Iris pigment epithelial cell (primary cell): ENCODE results near the gene ARL3.
"Not testable (repeated sequence)": the region's sequence is repeated elsewhere in the genome, so short reads cannot be mapped to it uniquely, and the experiment has no call there.

Source experiments
- DNase-seq: peaks from one replicate; pipeline ENCODE4 v3.0.0-alpha.2; 2011; ENCODE audit warnings: low read depth

Gene ARL3

GRCh38 chr10:102704915-102705314 is 9.3 kb downstream of the ARL3 start:
- DNase-seq = peak; percentile 92

- peak; percentile 41 for DNase-seq
Measured at GRCh38 chr10:102702742-102703141, 11.5 kb downstream of the ARL3 start.

GRCh38 chr10:102701796-102702195 is 12.4 kb downstream of the ARL3 start:
- no peak for DNase-seq

GRCh38 chr10:102701272-102701671 is 12.9 kb downstream of the ARL3 start:
- peak; percentile 45 for DNase-seq

GRCh38 chr10:102698894-102699293 is 15.3 kb downstream of the ARL3 start:
- DNase-seq = no peak

GRCh38 chr10:102696736-102697135 is 17.5 kb downstream of the ARL3 start:
- no peak for DNase-seq

- DNase-seq = not testable (repeated sequence)
Measured at GRCh38 chr10:102695401-102695800, 18.8 kb downstream of the ARL3 start.

- DNase-seq = peak; percentile 79
Measured at GRCh38 chr10:102691285-102692066, 22.7 kb downstream of the ARL3 start.

- DNase-seq = no peak
Measured at GRCh38 chr10:102683736-102684135, 30.5 kb downstream of the ARL3 start.

- DNase-seq = no peak
Measured at GRCh38 chr10:102682981-102683380, 31.2 kb downstream of the ARL3 start.

GRCh38 chr10:102682416-102682815 is 31.8 kb downstream of the ARL3 start:
- no peak for DNase-seq

GRCh38 chr10:102681696-102682095 is 32.5 kb downstream of the ARL3 start:
- DNase-seq = no peak

GRCh38 chr10:102679596-102679995 is 34.6 kb downstream of the ARL3 start:
- no peak for DNase-seq

- DNase-seq = peak; percentile 59
Measured at GRCh38 chr10:102678842-102679289, 35.3 kb downstream of the ARL3 start.

GRCh38 chr10:102678068-102678400 is 36.2 kb downstream of the ARL3 start:
- no peak for DNase-seq

- no peak for DNase-seq
Measured at GRCh38 chr10:102677331-102678067, 36.7 kb downstream of the ARL3 start.

- DNase-seq = no peak
Measured at GRCh38 chr10:102676534-102677315, 37.5 kb downstream of the ARL3 start.

GRCh38 chr10:102675666-102676533 is 38.3 kb downstream of the ARL3 start:
- peak; percentile 99 for DNase-seq

- no peak for DNase-seq
Measured at GRCh38 chr10:102675011-102675665, 39.1 kb downstream of the ARL3 start.

- DNase-seq = no peak
Measured at GRCh38 chr10:102674566-102674965, 39.6 kb downstream of the ARL3 start.
